Fibroblast of mammary gland (primary cell): ENCODE measurements around the gene LDLRAD3.

Experiments
- DNase-seq: peaks from one replicate; pipeline ENCODE4 v3.0.0-alpha.2; 2010; ENCODE audit warnings: low read depth
- H3K4me3 ChIP-seq: 2 replicates; pipeline ENCODE4 v1.5.1; 2011; ENCODE audit warnings: low read depth, mild to moderate bottlenecking, low read length, moderate library complexity; ENCODE audit not compliant: control insufficient read depth
- CTCF ChIP-seq: conservative IDR thresholded peaks from 2 replicates; pipeline ENCODE4 v1.5.1; 2011; ENCODE audit warnings: low read depth, low read length, inconsistent platforms; ENCODE audit not compliant: control insufficient read depth, insufficient read depth

LDLRAD3 gene

DNA sequence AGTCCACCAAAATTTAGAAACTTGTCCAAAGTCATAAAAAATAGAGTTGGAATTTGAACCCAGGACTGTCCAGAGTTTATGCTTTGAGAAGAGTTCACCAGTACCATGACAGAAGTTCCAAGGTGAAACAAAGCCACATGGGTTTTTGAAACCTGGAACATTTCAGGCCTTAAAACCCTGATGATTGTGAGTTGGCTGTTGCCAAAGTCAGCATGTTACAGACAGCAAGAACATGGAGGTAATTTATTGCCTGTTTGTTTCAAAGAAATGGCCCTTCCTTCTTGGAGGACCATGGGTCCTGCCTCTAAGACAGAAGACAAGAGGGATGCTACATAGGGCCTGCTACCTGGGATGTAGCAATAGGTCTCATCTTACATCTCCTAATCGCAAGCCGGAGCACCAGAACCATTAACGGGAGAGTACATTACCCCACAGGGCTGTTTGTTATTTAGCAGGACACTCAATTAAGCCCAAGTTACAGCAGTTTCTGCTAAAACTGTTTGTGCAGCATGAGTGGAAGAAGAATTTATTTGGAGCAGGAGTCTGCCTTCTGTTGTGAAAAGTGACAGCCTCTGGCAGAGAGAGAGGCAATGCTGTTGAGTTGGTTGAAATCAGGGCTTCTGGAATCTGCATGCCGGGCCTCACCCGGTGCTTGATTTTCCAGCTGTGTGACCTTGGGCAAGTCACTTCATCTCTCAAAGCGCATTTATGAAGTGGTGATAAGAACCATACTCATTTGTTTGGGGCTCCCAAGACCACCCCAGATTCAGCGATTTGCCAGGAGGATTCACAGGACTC is 136.2 kb downstream of the LDLRAD3 start:
- no peak overlapping the region for H3K4me3 ChIP-seq
- no peak for DNase-seq
- no peak for TF ChIP-seq CTCF

GRCh38 chr11:36081274-36081945 is 137.5 kb downstream of the LDLRAD3 start:
- no peak for TF ChIP-seq CTCF
- DNase-seq = no peak
- H3K4me3 ChIP-seq = no peak overlapping the region

DNA sequence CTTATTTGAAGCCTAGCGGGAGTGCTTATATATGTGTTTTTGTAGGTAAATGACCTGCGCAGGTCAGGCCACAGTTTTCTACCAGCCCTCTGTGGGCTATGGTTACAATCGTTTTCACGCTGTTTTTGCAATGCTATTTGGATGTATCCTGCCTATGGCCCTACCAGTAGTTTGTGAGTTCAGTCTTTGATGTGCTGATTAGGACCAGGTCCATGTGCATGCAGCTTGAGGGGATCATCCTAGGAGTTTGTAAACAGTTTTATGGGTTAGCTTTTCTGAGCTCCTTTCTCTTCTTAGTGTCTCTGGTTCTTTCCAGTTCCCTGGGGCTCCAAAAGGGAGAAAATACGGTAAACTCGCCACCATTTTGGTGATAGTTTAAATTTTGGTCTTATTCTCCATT is 142.5 kb downstream of the LDLRAD3 start:
- DNase-seq = no peak
- no peak overlapping the region for H3K4me3 ChIP-seq
- no peak for TF ChIP-seq CTCF

GRCh38 chr11:36088266-36088972 is 144.6 kb downstream of the LDLRAD3 start:
- TF ChIP-seq CTCF = no peak
- no peak overlapping the region for H3K4me3 ChIP-seq
- DNase-seq = peak; percentile 51

- DNase-seq = no peak
- no peak overlapping the region for H3K4me3 ChIP-seq
- no peak for TF ChIP-seq CTCF
These were observed 146.1 kb downstream of the LDLRAD3 start for GRCh38 chr11:36089920-36090319.

DNA sequence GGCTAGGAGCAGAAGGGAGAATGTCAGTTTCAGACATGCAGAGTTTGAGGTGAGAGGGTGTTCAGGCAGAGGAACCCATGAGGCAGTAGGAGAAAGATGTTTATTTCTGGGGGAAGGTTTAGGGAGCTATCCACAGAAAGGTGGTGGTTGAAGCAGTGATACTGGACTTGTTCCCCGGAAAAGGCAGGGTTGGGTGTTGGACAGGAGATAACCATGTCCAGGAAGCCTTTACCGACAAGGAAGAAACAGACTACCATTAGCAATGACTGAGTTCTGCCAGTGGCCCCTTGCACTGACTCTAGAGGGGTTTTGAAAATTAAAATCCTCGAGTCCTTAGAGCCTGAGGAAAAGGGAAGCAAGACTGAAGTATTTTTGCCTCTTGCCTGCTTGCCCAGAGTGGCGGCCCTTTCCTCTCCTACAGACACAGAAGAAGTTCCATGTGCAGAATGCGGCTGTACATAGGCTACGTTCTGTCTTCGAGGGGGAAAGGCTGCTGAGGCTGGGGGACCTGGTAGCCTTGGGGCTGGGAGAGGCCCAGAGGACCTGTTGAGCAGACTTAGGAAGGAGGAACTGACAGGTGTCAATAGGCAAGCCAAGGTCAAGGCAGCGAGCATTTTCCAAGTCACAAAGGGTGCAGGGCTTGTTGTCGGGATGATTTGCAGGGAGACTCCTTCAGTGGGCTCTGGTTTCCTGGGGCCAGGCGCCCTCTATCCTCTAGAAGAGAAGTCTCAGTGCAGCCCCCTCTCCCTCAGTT is 146.7 kb downstream of the LDLRAD3 start:
- no peak for TF ChIP-seq CTCF
- no peak overlapping the region for H3K4me3 ChIP-seq
- DNase-seq = no peak
